AG09309 (cell line): Measurements from ENCODE around the gene MAGI1.

ENCODE experiments used
- DNase-seq: peaks from one replicate; pipeline ENCODE4 v3.0.0-alpha.2; 2010; ENCODE audit warnings: low read depth
- H3K4me3 ChIP-seq: 2 replicates; pipeline ENCODE4 v1.5.1; 2011; ENCODE audit warnings: mild to moderate bottlenecking, low read depth, low read length, moderate library complexity; ENCODE audit not compliant: control insufficient read depth
- TF ChIP-seq, protein P1 (sequence below): IDR thresholded peaks from 2 replicates; pipeline ENCODE4 v1.5.1; 2011; ENCODE audit warnings: mild to moderate bottlenecking, low read depth, low read length, inconsistent platforms; ENCODE audit not compliant: insufficient read depth, control insufficient read depth; ENCODE audit errors: missing control alignments

Gene MAGI1

DNA sequence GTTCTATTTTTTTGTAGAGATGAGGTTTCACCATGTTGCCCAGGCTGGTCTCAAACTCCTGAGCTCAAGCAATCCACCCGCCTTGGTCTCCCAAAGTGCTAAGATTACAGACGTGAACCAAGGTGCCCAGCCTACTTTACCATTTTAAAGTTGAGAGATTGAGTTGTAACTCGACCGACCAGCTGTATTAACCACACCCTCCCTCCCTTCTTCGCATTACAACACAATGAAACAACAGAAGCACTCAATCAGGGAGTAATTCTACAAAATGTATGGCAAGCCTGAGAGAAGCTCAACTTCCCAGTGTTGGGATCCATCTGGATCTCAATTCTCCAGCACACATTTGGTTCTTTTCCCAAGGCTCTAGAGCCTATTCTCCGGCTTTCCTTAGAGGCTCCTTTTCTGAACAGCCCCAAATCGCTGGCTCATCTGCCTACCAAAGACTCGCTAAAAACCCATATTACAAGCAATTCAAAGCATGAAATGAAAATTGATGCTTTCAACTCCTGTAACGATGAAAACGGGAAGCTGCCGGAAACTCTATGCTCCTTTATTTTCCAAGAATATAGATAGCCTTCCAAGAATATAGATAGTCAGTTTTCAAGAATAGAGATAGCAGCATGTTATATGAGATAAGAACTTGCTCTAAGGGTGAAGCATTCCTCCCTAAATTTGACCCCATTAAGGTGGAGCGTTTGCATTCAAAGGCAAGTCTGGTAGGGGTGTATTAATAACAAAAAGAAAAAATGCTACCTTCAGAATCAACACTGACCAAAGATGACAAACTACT lies 450.9 kb downstream of the MAGI1 start:
- DNase-seq: no peak
- H3K4me3 ChIP-seq: no peak overlapping the region
- TF ChIP-seq, protein P1, sequence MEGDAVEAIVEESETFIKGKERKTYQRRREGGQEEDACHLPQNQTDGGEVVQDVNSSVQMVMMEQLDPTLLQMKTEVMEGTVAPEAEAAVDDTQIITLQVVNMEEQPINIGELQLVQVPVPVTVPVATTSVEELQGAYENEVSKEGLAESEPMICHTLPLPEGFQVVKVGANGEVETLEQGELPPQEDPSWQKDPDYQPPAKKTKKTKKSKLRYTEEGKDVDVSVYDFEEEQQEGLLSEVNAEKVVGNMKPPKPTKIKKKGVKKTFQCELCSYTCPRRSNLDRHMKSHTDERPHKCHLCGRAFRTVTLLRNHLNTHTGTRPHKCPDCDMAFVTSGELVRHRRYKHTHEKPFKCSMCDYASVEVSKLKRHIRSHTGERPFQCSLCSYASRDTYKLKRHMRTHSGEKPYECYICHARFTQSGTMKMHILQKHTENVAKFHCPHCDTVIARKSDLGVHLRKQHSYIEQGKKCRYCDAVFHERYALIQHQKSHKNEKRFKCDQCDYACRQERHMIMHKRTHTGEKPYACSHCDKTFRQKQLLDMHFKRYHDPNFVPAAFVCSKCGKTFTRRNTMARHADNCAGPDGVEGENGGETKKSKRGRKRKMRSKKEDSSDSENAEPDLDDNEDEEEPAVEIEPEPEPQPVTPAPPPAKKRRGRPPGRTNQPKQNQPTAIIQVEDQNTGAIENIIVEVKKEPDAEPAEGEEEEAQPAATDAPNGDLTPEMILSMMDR: no peak

GRCh38 chr3:65584913-65585312 lies 453.8 kb downstream of the MAGI1 start:
- no peak overlapping the region for H3K4me3 ChIP-seq
- no peak for DNase-seq
- TF ChIP-seq, protein P1: no peak

DNA sequence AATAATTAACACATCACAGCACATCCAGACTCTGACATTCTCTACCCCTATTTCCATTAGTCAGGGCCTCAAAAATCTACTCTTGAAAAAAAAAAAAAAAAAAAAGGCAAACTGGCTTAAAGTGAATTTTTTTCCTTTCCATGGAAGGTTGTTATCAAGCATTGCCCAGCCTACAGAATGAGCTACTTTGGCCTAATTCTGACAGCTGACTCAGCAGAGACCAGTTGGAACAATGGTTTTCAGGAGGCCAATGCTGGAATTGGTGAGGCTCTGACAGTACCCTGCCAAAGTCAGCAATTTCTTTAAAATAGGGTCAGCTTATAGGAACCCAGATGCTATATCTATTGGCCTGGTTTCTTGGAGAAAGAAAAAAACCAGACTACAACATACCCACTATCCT lies 454.7 kb downstream of the MAGI1 start:
- H3K4me3 ChIP-seq: no peak overlapping the region
- no peak for DNase-seq
- TF ChIP-seq, protein P1: no peak

DNA sequence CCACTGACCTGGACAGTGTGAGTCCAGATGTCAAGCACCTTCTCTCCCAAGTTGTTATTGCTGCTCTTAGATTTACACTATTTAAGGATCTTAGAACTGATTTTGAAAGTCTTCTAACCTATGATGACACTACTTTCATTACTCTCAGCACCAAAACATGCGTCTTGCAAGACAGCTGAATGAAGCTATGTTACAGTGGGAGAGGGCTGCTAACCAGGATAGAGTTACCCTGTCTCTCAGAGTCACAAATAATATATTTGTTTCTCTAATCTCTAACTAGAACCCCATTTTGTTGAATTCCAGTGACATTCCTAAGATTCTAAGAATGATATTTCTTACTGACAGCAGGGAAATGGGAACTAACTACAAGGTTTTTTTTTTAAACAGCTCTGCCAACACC lies 455.5 kb downstream of the MAGI1 start:
- TF ChIP-seq, protein P1: no peak
- no peak overlapping the region for H3K4me3 ChIP-seq
- no peak for DNase-seq

DNA sequence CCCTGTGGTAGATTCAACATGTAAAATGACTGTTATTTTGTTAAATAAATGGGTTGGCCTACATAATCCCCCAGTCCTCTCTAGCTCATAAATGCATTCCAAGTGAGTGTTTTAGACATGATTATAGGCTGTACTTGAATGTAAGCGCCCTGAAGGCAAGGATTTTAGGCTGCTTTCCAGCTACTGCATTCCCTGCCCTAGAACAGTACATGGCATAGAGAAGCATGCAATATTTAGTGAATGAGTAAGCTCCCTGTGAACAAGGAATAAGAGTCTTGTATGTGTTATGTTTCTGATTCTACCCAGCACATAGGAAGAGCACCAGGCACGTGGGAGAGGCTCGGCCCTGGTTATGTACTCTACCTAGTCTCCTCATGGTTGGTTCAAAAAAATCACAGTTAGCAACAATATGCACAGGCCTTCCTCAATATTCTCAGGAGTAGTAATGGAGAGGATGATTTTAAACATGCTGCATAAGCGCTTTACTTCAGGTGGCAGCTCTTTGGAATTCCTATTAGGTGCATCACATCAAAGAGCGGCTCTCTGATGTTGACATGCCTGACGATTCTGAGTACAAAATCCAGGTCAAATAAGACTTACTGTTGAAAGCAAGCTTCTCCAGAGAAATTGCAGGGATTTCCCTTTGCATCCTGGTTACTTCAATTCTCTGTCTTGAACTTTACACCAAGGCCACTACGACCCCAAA lies 456.6 kb downstream of the MAGI1 start:
- TF ChIP-seq, protein P1: no peak
- DNase-seq: no peak
- H3K4me3 ChIP-seq: no peak overlapping the region

DNA sequence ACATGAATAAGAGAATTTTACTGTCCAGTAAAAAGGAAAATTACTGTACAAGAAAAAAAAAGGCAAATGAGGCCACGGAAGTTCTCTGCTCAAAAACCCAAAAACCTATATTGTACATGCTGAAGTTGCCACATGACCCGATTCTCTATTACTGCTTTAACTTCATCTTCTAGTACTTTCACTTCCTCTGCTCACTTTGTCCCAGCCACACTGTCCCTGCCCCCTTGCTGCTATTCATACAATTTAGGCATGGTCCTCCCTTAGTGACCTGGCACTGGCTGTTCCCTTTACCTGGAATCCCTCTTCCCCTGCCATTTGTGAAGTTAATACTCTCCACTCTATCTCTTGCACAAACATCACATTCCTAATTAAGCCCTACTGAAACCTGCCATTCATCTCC lies 457.4 kb downstream of the MAGI1 start:
- TF ChIP-seq, protein P1: no peak
- DNase-seq: no peak
- no peak overlapping the region for H3K4me3 ChIP-seq
